ENCODE measurements around the gene CTSD. TPM values are rescaled to one million over a fixed set of nuclear protein-coding genes. Genes with fewer than 3 reads are reported as not detected.

CTSD gene
- polyA plus RNA-seq, 1 of the 3 experiments (the other 2 are of a cell fraction): 187 TPM

DNA sequence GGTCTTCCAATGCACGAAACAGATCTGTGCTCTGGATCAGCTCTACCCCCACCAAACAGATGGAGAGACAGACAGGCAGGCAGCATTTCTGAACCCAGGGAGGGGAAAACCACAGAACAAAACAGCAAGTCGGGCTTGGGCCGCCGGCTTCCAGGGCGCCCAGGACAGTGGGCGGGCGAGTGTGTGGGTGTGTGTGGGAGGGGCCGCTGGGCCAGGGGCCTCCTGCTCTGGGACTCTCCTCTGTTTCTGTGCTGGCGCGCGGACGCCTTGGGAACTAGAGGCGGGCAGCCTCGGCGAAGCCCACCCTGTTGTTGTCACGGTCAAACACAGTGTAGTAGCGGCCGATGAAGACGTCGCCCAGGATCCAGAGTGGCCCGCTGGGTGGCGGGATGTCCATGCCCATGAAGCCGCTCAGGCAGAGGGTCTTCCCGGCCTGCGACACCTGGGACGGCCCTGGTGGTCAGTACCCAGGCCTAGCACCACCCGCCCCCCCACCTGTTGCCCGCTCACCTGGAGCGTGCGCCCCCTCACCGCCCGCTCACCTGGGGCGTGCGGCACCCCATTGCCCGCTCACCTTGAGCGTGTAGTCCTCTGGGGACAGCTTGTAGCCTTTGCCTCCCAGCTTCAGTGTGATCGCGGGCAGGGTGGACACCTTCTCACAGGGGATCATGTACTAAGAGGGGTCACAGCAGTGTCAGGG lies 10.3 kb downstream of the CTSD start:
- H3K4me2 ChIP-seq: no peak overlapping the region
- TF ChIP-seq TEAD4 (IDR thresholded peaks at IDR 0.05; ENCODE audit: borderline replicate concordance, insufficient read depth) (no peak), SMC3 (IDR thresholded peaks at IDR 0.05; ENCODE audit: low read depth, low read length) (no peak), GATA2 (CRISPR knock-in tag; IDR thresholded peaks at IDR 0.05) (no peak), GABPA (IDR thresholded peaks at IDR 0.05; ENCODE audit: low read depth) (no peak), NFIC (IDR thresholded peaks at IDR 0.05; ENCODE audit: borderline replicate concordance) (no peak), RAD21 (IDR thresholded peaks at IDR 0.05; ENCODE audit: low read length) (no peak), FOXJ3 (CRISPR knock-in tag; IDR thresholded peaks at IDR 0.05) (no peak), NRF1 (IDR thresholded peaks at IDR 0.05; ENCODE audit: low read depth, low read length) (no peak), CHD2 (IDR thresholded peaks at IDR 0.05; ENCODE audit: low read length, partially characterized antibody) (no peak), TCF12 (IDR thresholded peaks at IDR 0.05) (no peak), TAF1 (IDR thresholded peaks at IDR 0.05; ENCODE audit: borderline replicate concordance, low read depth, low read length) (no peak), EP300 (IDR thresholded peaks at IDR 0.05; ENCODE audit: borderline replicate concordance in 1 of 2, low read depth in 1 of 2, low read length in 1 of 2) (no peak), RFX5 (IDR thresholded peaks at IDR 0.05; ENCODE audit: low read length) (no peak)
- TF ChIP-seq, protein P1, sequence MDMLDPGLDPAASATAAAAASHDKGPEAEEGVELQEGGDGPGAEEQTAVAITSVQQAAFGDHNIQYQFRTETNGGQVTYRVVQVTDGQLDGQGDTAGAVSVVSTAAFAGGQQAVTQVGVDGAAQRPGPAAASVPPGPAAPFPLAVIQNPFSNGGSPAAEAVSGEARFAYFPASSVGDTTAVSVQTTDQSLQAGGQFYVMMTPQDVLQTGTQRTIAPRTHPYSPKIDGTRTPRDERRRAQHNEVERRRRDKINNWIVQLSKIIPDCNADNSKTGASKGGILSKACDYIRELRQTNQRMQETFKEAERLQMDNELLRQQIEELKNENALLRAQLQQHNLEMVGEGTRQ (IDR thresholded peaks at IDR 0.05; ENCODE audit: borderline replicate concordance, low read depth, low read length): no peak
- TF ChIP-seq, protein P2, sequence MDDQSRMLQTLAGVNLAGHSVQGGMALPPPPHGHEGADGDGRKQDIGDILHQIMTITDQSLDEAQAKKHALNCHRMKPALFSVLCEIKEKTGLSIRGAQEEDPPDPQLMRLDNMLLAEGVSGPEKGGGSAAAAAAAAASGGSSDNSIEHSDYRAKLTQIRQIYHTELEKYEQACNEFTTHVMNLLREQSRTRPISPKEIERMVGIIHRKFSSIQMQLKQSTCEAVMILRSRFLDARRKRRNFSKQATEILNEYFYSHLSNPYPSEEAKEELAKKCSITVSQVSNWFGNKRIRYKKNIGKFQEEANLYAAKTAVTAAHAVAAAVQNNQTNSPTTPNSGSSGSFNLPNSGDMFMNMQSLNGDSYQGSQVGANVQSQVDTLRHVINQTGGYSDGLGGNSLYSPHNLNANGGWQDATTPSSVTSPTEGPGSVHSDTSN (IDR thresholded peaks at IDR 0.05): no peak
- TF ChIP-seq, protein P3, sequence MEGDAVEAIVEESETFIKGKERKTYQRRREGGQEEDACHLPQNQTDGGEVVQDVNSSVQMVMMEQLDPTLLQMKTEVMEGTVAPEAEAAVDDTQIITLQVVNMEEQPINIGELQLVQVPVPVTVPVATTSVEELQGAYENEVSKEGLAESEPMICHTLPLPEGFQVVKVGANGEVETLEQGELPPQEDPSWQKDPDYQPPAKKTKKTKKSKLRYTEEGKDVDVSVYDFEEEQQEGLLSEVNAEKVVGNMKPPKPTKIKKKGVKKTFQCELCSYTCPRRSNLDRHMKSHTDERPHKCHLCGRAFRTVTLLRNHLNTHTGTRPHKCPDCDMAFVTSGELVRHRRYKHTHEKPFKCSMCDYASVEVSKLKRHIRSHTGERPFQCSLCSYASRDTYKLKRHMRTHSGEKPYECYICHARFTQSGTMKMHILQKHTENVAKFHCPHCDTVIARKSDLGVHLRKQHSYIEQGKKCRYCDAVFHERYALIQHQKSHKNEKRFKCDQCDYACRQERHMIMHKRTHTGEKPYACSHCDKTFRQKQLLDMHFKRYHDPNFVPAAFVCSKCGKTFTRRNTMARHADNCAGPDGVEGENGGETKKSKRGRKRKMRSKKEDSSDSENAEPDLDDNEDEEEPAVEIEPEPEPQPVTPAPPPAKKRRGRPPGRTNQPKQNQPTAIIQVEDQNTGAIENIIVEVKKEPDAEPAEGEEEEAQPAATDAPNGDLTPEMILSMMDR (IDR thresholded peaks at IDR 0.05): no peak
- H3K27ac ChIP-seq (ENCODE audit: low read depth in 2 of 2, low read length in 1 of 2): peak overlapping the region in 1 of 2 experiments; percentile 88; a peak in 1 of 4 replicates
- H2AFZ ChIP-seq (ENCODE audit: low read depth): no peak overlapping the region
- H3K9me2 ChIP-seq: no peaks in the 10 kb centered on the region
- H3K4me3 ChIP-seq (ENCODE audit: low read depth in 2 of 2, low read length in 1 of 2): no peak overlapping the region
- H3K36me3 ChIP-seq (replicated peaks in 1 of 2; ENCODE audit: control insufficient read depth in 1 of 2, insufficient read depth in 2 of 2, low read length in 1 of 2): peaks cover 0 to 25% of the 10 kb centered on the region in 2 experiments
- no peaks in the 10 kb centered on the region for H3K79me2 ChIP-seq (ENCODE audit: insufficient read depth)
- 95% methylated on average over 30 of the region's 38 CpGs for WGBS (ENCODE audit: low lambda C conversion rate)
- POLR2A ChIA-PET: no interaction called here
- H3K9ac ChIP-seq: no peak overlapping the region
- H3K27me3 ChIP-seq (ENCODE audit: insufficient read depth): no peaks in the 10 kb centered on the region
- H3F3A ChIP-seq (replicated peaks; ENCODE audit: insufficient read depth): no peaks in the 10 kb centered on the region
- H3K9me3 ChIP-seq: no peaks in the 10 kb centered on the region
- peaks cover 0 to 43% of the 10 kb centered on the region in 2 experiments; a peak in 1 of 4 replicates for H3K4me1 ChIP-seq (ENCODE audit: control insufficient read depth in 1 of 2, insufficient read depth in 2 of 2, low read depth in 1 of 2, low read length in 1 of 2)
- CTCF ChIA-PET: interaction anchor here (0.9 to 5.4 kb wide), 4 partner anchors 60 to 403 kb away, joined by 3 to 39 read pairs (median 4); no protein-coding TSS in a partner anchor
- DNase-seq: peak; percentile 20
- H4K20me1 ChIP-seq (ENCODE audit: insufficient read depth): 0 out of 2 replicates have a peak, but pooled peaks cover 3% of the 10 kb centered on the region
